H9 (cell line): ENCODE data around the gene MCM7. TPM values are rescaled to one million over a fixed set of nuclear protein-coding genes. Genes with fewer than 3 reads are reported as not detected.

Source experiments
- DNase-seq: peaks from one replicate; pipeline ENCODE4 v3.0.0-alpha.2; 2017
- H2AFZ ChIP-seq: one replicate; pipeline ENCODE4 v1.6.1; 2013; ENCODE audit warnings: mild to moderate bottlenecking, low read length, control low read depth, moderate library complexity
- H2AK5ac ChIP-seq: 2 replicates; pipeline ENCODE4 v1.6.1; 2013; ENCODE audit warnings: low read length, control low read depth, mixed read lengths; ENCODE audit not compliant: insufficient read length
- H2BK120ac ChIP-seq: one replicate; pipeline ENCODE4 v1.6.1; 2013; ENCODE audit warnings: low read depth, mild to moderate bottlenecking, low read length, control low read depth, inconsistent platforms; ENCODE audit not compliant: poor library complexity, severe bottlenecking
- H2BK12ac ChIP-seq: 2 replicates; pipeline ENCODE4 v1.6.1; 2013; ENCODE audit warnings: low read length, control low read depth, mixed read lengths, low read depth; ENCODE audit not compliant: insufficient read length
- H2BK15ac ChIP-seq: 2 replicates; pipeline ENCODE4 v1.6.1; 2013; ENCODE audit warnings: low read depth, low read length, control low read depth
- H2BK20ac ChIP-seq: one replicate; pipeline ENCODE4 v1.6.1; 2013; ENCODE audit warnings: low read depth, mild to moderate bottlenecking, low read length, control low read depth, inconsistent platforms; ENCODE audit not compliant: poor library complexity, severe bottlenecking
- H2BK5ac ChIP-seq: 2 replicates; pipeline ENCODE4 v1.6.1; 2013; ENCODE audit warnings: low read length, control low read depth, mixed read lengths; ENCODE audit not compliant: insufficient read length
- H3K14ac ChIP-seq: 2 replicates; pipeline ENCODE4 v1.6.1; 2013; ENCODE audit warnings: low read length, control low read depth; ENCODE audit not compliant: insufficient read depth
- H3K18ac ChIP-seq: 2 replicates; pipeline ENCODE4 v1.6.1; 2013; ENCODE audit warnings: low read depth, mild to moderate bottlenecking, mixed read lengths, low read length, control low read depth; ENCODE audit not compliant: insufficient read length
- H3K23ac ChIP-seq: 2 replicates; pipeline ENCODE4 v1.6.1; 2013; ENCODE audit warnings: low read length, control low read depth, mixed read lengths, low read depth; ENCODE audit not compliant: insufficient read length
- H3K23me2 ChIP-seq: 2 replicates; pipeline ENCODE4 v1.6.1; 2013; ENCODE audit warnings: low read depth, mild to moderate bottlenecking, mixed read lengths, low read length, control low read depth; ENCODE audit not compliant: insufficient read length, poor library complexity, severe bottlenecking
- H3K27ac ChIP-seq: 2 replicates; pipeline ENCODE4 v1.5.1; 2013; ENCODE audit warnings: low read length, control low read depth, mixed read lengths, low read depth; ENCODE audit not compliant: insufficient read length
- H3K27me3 ChIP-seq: 2 replicates; pipeline ENCODE4 v1.6.1; 2013; ENCODE audit warnings: low read length, control low read depth, inconsistent platforms; ENCODE audit not compliant: insufficient read depth
- H3K4ac ChIP-seq: 2 replicates; pipeline ENCODE4 v1.6.1; 2013; ENCODE audit warnings: low read depth, mild to moderate bottlenecking, control low read depth, inconsistent platforms, low read length, moderate library complexity
- H3K4me1 ChIP-seq: 2 replicates; pipeline ENCODE4 v1.6.1; 2013; ENCODE audit warnings: low read length, control low read depth, inconsistent platforms; ENCODE audit not compliant: insufficient read depth
- H3K4me2 ChIP-seq: 2 replicates; pipeline ENCODE4 v1.6.1; 2013; ENCODE audit warnings: low read length, control low read depth, mixed read lengths; ENCODE audit not compliant: insufficient read length, insufficient read depth
- H3K56ac ChIP-seq: 2 replicates; pipeline ENCODE4 v1.6.1; 2013; ENCODE audit warnings: low read depth, mild to moderate bottlenecking, mixed read lengths, low read length, control low read depth; ENCODE audit not compliant: insufficient read length
- H3K79me1 ChIP-seq: 2 replicates; pipeline ENCODE4 v1.6.1; 2013; ENCODE audit warnings: low read depth, mild to moderate bottlenecking, moderate library complexity, low read length, control low read depth, inconsistent platforms; ENCODE audit not compliant: insufficient read depth, poor library complexity, severe bottlenecking
- H3K79me2 ChIP-seq: 2 replicates; pipeline ENCODE4 v1.6.1; 2013; ENCODE audit warnings: low read length, control low read depth, inconsistent platforms; ENCODE audit not compliant: insufficient read depth
- H3K9ac ChIP-seq: 2 replicates; pipeline ENCODE4 v1.6.1; 2013; ENCODE audit warnings: low read length, control low read depth, mixed read lengths; ENCODE audit not compliant: insufficient read length; ENCODE audit errors: extremely low read depth
- H3K9me3 ChIP-seq: one replicate; pipeline ENCODE4 v1.6.1; 2013; ENCODE audit warnings: low read depth, low read length, inconsistent platforms; ENCODE audit not compliant: control insufficient read depth
- H3T11ph ChIP-seq: one replicate; pipeline ENCODE4 v1.6.1; 2013; ENCODE audit warnings: mild to moderate bottlenecking, low read length, control low read depth, inconsistent platforms
- H4K20me1 ChIP-seq: one replicate; pipeline ENCODE4 v1.6.1; 2013; ENCODE audit not compliant: control insufficient read depth, insufficient read length, insufficient read depth
- H4K5ac ChIP-seq: 2 replicates; pipeline ENCODE4 v1.6.1; 2013; ENCODE audit warnings: low read depth, mild to moderate bottlenecking, mixed read lengths, low read length, control low read depth; ENCODE audit not compliant: insufficient read length
- H4K8ac ChIP-seq: replicated peaks from 2 replicates; pipeline ENCODE4 v1.6.1; 2013; ENCODE audit warnings: low read length, control low read depth, mixed read lengths, low read depth; ENCODE audit not compliant: insufficient read length
- H4K91ac ChIP-seq: 2 replicates; pipeline ENCODE4 v1.6.1; 2013; ENCODE audit warnings: low read depth, mild to moderate bottlenecking, moderate library complexity, mixed read lengths, low read length, control low read depth; ENCODE audit not compliant: insufficient read length
- H3K27ac Mint-ChIP-seq, 3 experiments: 2 replicates in 2 of 3; 3 replicates in 1 of 3; pipeline ENCODE4 v1.8.0; 2020 to 2021; ENCODE audit warnings: mixed read lengths in 3 of 3, mild to moderate bottlenecking in 1 of 3, moderate library complexity in 1 of 3
- H3K27me3 Mint-ChIP-seq: 2 replicates; pipeline ENCODE4 v1.8.0; 2021; ENCODE audit warnings: low read depth, mild to moderate bottlenecking, moderate library complexity, mixed read lengths
- H3K36me3 Mint-ChIP-seq, 3 experiments: 2 replicates in 2 of 3; 3 replicates in 1 of 3; pipeline ENCODE4 v1.8.0; 2020 to 2021; ENCODE audit warnings: low read depth in 3 of 3, mixed read lengths in 3 of 3; ENCODE audit not compliant: insufficient read depth in 1 of 3
- H3K4me1 Mint-ChIP-seq, 2 experiments: 2 replicates each; pipeline ENCODE4 v1.8.0; 2020; ENCODE audit warnings: mixed read lengths in 2 of 2
- H3K4me3 Mint-ChIP-seq, 2 experiments: 2 replicates in 1 of 2; 3 replicates in 1 of 2; pipeline ENCODE4 v1.8.0; 2020 to 2021; ENCODE audit warnings: mild to moderate bottlenecking in 2 of 2, mixed read lengths in 2 of 2, moderate library complexity in 1 of 2
- H3K9me3 Mint-ChIP-seq, 2 experiments: 2 replicates in 1 of 2; 3 replicates in 1 of 2; pipeline ENCODE4 v1.8.0; 2020; ENCODE audit warnings: mild to moderate bottlenecking in 2 of 2, mixed read lengths in 2 of 2, moderate library complexity in 1 of 2
- WGBS: extraction: QIAGEN DNeasy Blood & Tissue Kit; methylation state at CpG from one replicate; pipeline ENCODE4 v1.1.7; 2013; ENCODE audit warnings: missing lambda C conversion rate, low lambda C conversion rate, mixed read lengths; ENCODE audit not compliant: insufficient read length; ENCODE audit errors: extremely low coverage; 5-methylcytosine and 5-hydroxymethylcytosine counted together
- total RNA-seq: library from RNA; stranded (reverse); gene quantifications from 2 replicates; pipeline ENCODE4 v1.2.1, GENCODE V29; 2021
- TF ChIP-seq, protein P1 (sequence below): fragments of 200-600 bp; sonication (generic); conservative IDR thresholded peaks from 3 replicates; pipeline ENCODE4 v1.8.0; 2021; ENCODE audit warnings: antibody characterized with exemption, mild to moderate bottlenecking

Gene MCM7
- total RNA-seq, 1 experiment from 2014 or later = 390 TPM

DNA sequence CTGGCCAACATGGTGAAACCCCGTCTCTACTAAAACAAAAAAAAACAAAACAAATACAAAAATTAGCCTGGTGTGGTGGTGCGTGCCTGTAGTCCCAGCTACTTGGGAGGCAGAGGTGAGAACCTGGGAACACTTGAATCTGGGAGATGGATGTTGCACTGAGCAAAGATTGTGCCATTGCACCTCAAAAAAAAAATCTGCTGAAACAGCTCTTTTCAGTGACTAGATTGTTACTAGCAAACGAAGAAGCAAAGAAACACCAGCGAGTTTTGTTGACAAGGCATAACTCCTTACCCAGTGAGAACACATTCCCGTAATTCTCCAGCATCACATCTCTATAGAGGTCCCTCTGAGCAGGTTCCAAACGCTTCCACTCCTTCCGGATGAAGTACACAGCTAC is 26.4 kb downstream of the MCM7 start:
- H4K8ac ChIP-seq = no peak overlapping the region
- H2AK5ac ChIP-seq = no peak overlapping the region
- H3K27ac ChIP-seq = no peak overlapping the region
- H3K4me3 Mint-ChIP-seq = no peak overlapping the region
- no peak overlapping the region for H2BK5ac ChIP-seq
- H4K20me1 ChIP-seq = no peaks in the 10 kb centered on the region
- H3K27me3 ChIP-seq = no peaks in the 10 kb centered on the region
- no peak overlapping the region for H2AFZ ChIP-seq
- no peak overlapping the region for H2BK120ac ChIP-seq
- no peak overlapping the region for H3K9ac ChIP-seq
- DNase-seq = no peak
- no peak overlapping the region for H3K4me2 ChIP-seq
- H3K9me3 Mint-ChIP-seq = peaks cover 72 to 89% of the 10 kb centered on the region in 2 experiments
- H4K5ac ChIP-seq = no peak overlapping the region
- H3K27ac Mint-ChIP-seq = no peak overlapping the region
- H2BK20ac ChIP-seq = no peak overlapping the region
- no peak overlapping the region for H3K4ac ChIP-seq
- H3K4me1 Mint-ChIP-seq = peaks cover under 1 to 4% of the 10 kb centered on the region in 2 experiments; a peak in 1 of 4 replicates
- no peak overlapping the region for H4K91ac ChIP-seq
- H2BK12ac ChIP-seq = no peak overlapping the region
- no CpG with 5 or more reads among the region's 7 CpGs for WGBS
- peaks cover 5% of the 10 kb centered on the region; the same call in 1 of the 2 replicates for H3K27me3 Mint-ChIP-seq
- H2BK15ac ChIP-seq = no peak overlapping the region
- peaks cover 57% of the 10 kb centered on the region for H3K9me3 ChIP-seq
- peaks cover 97 to 99% (median 97%) of the 10 kb centered on the region in 3 experiments for H3K36me3 Mint-ChIP-seq
- H3K23me2 ChIP-seq = no peaks in the 10 kb centered on the region
- no peak overlapping the region for H3K23ac ChIP-seq
- no peak overlapping the region for H3K56ac ChIP-seq
- no peak overlapping the region for H3T11ph ChIP-seq
- H3K79me2 ChIP-seq = peaks cover 17% of the 10 kb centered on the region
- H3K79me1 ChIP-seq = no peaks in the 10 kb centered on the region
- TF ChIP-seq, protein P1, sequence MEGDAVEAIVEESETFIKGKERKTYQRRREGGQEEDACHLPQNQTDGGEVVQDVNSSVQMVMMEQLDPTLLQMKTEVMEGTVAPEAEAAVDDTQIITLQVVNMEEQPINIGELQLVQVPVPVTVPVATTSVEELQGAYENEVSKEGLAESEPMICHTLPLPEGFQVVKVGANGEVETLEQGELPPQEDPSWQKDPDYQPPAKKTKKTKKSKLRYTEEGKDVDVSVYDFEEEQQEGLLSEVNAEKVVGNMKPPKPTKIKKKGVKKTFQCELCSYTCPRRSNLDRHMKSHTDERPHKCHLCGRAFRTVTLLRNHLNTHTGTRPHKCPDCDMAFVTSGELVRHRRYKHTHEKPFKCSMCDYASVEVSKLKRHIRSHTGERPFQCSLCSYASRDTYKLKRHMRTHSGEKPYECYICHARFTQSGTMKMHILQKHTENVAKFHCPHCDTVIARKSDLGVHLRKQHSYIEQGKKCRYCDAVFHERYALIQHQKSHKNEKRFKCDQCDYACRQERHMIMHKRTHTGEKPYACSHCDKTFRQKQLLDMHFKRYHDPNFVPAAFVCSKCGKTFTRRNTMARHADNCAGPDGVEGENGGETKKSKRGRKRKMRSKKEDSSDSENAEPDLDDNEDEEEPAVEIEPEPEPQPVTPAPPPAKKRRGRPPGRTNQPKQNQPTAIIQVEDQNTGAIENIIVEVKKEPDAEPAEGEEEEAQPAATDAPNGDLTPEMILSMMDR = no peak
- H3K4me1 ChIP-seq = no peaks in the 10 kb centered on the region
- no peak overlapping the region for H3K18ac ChIP-seq
- no peak overlapping the region for H3K14ac ChIP-seq
